ENCODE measurements around the gene LCOR. TPM values are rescaled to one million over a fixed set of nuclear protein-coding genes. Genes with fewer than 3 reads are reported as not detected.
"Not testable (repeated sequence)": the region's sequence is repeated elsewhere in the genome, so short reads cannot be mapped to it uniquely, and the experiment has no call there.

The LCOR gene
- total and polyA plus RNA-seq, 9 donors: 9.0 to 18.0 (median 12.0) TPM

DNA sequence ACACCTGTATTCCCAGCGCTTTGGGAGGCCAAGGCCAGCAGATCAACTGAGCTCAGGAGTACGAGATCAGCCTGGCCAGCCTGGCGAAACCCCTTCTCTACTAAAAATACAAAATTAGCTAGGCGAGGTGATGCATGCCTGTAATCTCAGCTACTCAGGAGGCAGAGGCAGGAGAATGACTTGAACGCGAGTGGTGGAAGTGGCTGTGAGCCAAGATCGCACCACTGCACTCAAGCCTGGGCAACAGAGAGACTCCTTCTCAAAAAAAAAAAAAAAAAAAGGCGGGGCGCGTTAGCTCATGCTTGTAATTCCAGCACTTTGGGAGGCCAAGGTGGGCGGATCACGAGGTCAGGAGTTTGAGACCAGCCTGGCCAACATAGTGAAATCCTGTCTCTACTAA lies 13.1 kb upstream of the LCOR start:
- not testable (repeated sequence) for H3K4me1 ChIP-seq (ENCODE audit: control insufficient read depth, insufficient read depth, low read length); H3K9me3 ChIP-seq (replicated peaks; ENCODE audit: control insufficient read depth, low read depth, low read length); DNase-seq; H3K27ac ChIP-seq (ENCODE audit: low read length); H3K36me3 ChIP-seq (ENCODE audit: control insufficient read depth, insufficient read depth, low read length); H3K4me3 ChIP-seq (ENCODE audit: low read length); H3K27me3 ChIP-seq (ENCODE audit: control insufficient read depth, insufficient read depth, low read length)
- 40% methylated on average over 3 of the region's 12 CpGs for WGBS (ENCODE audit: insufficient coverage)

- DNase-seq: no peak
- no peak overlapping the region for H3K27ac ChIP-seq (ENCODE audit: low read length)
- no peaks in the 10 kb centered on the region for H3K36me3 ChIP-seq (ENCODE audit: control insufficient read depth, insufficient read depth, low read length)
- no peaks in the 10 kb centered on the region for H3K27me3 ChIP-seq (ENCODE audit: control insufficient read depth, insufficient read depth, low read length)
- no peaks in the 10 kb centered on the region for H3K9me3 ChIP-seq (replicated peaks; ENCODE audit: control insufficient read depth, low read depth, low read length)
- H3K4me1 ChIP-seq (ENCODE audit: control insufficient read depth, insufficient read depth, low read length): no peaks in the 10 kb centered on the region
- WGBS (ENCODE audit: insufficient coverage): 40% methylated on average over 4 of the region's 5 CpGs
- H3K4me3 ChIP-seq (ENCODE audit: low read length): no peak overlapping the region
Observed at GRCh38 chr10:96820765-96821164, 11.3 kb upstream of the LCOR start.

DNA sequence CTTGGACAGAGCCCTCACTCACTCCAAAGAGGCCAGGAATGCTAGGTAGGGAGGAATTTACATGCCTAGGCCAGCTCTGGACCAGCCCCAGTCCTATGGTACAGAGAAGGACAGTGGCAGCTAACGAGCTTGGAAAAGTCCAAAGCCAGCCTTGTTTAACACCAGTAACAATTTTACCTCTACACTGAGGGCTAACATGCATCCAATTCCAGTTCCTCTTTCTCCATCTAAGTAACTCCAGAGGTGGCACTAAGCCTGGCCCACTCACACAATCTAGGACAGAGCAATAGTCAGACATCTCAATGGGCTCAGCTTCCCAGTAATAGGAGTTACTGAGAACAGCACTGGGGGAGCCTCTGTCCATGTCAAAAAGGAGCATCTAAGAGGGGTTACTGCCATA lies 5.7 kb upstream of the LCOR start:
- no peak overlapping the region for H3K4me3 ChIP-seq (ENCODE audit: low read length)
- no peaks in the 10 kb centered on the region for H3K4me1 ChIP-seq (ENCODE audit: control insufficient read depth, insufficient read depth, low read length)
- WGBS (ENCODE audit: insufficient coverage): 86% methylated on average over 1 of the region's 1 CpG
- no peak for DNase-seq
- no peak overlapping the region for H3K27ac ChIP-seq (ENCODE audit: low read length)
- H3K27me3 ChIP-seq (ENCODE audit: control insufficient read depth, insufficient read depth, low read length): no peaks in the 10 kb centered on the region
- H3K36me3 ChIP-seq (ENCODE audit: control insufficient read depth, insufficient read depth, low read length): no peaks in the 10 kb centered on the region
- no peaks in the 10 kb centered on the region for H3K9me3 ChIP-seq (replicated peaks; ENCODE audit: control insufficient read depth, low read depth, low read length)

DNA sequence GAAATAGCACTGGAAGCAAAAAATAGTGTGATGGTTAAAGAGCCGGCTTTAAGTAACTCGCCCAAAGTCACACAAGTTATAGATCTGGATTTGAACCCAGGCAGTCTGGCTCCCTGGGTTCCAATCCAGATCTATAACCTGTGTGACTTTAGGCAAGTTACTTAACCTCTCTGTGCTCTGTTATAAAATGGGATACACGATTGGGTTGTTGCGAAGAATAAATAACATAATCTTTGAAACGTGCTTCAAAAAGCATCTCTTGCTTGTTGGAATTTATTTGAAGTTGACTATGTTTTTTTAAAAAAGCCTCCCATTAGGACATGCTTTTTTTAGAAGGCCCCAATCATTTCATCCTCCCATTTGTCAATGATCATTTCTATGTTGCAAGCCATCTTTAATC lies 3.5 kb upstream of the LCOR start:
- no peaks in the 10 kb centered on the region for H3K9me3 ChIP-seq (replicated peaks; ENCODE audit: control insufficient read depth, low read depth, low read length)
- no peaks in the 10 kb centered on the region for H3K27me3 ChIP-seq (ENCODE audit: control insufficient read depth, insufficient read depth, low read length)
- 89% methylated on average over 2 of the region's 5 CpGs for WGBS (ENCODE audit: insufficient coverage)
- no peak overlapping the region for H3K27ac ChIP-seq (ENCODE audit: low read length)
- no peak for DNase-seq
- no peaks in the 10 kb centered on the region for H3K36me3 ChIP-seq (ENCODE audit: control insufficient read depth, insufficient read depth, low read length)
- no peak overlapping the region for H3K4me3 ChIP-seq (ENCODE audit: low read length)
- H3K4me1 ChIP-seq (ENCODE audit: control insufficient read depth, insufficient read depth, low read length): peaks cover 2% of the 10 kb centered on the region

- no CpG with 5 or more reads among the region's 5 CpGs for WGBS (ENCODE audit: insufficient coverage)
- H3K36me3 ChIP-seq (ENCODE audit: control insufficient read depth, insufficient read depth, low read length): no peaks in the 10 kb centered on the region
- no peak overlapping the region for H3K4me3 ChIP-seq (ENCODE audit: low read length)
- H3K27ac ChIP-seq (ENCODE audit: low read length): no peak overlapping the region
- peaks cover 5% of the 10 kb centered on the region for H3K4me1 ChIP-seq (ENCODE audit: control insufficient read depth, insufficient read depth, low read length)
- no peak for DNase-seq
- H3K9me3 ChIP-seq (replicated peaks; ENCODE audit: control insufficient read depth, low read depth, low read length): no peaks in the 10 kb centered on the region
- no peaks in the 10 kb centered on the region for H3K27me3 ChIP-seq (ENCODE audit: control insufficient read depth, insufficient read depth, low read length)
Observed at GRCh38 chr10:96829029-96829773, 2.9 kb upstream of the LCOR start.

DNA sequence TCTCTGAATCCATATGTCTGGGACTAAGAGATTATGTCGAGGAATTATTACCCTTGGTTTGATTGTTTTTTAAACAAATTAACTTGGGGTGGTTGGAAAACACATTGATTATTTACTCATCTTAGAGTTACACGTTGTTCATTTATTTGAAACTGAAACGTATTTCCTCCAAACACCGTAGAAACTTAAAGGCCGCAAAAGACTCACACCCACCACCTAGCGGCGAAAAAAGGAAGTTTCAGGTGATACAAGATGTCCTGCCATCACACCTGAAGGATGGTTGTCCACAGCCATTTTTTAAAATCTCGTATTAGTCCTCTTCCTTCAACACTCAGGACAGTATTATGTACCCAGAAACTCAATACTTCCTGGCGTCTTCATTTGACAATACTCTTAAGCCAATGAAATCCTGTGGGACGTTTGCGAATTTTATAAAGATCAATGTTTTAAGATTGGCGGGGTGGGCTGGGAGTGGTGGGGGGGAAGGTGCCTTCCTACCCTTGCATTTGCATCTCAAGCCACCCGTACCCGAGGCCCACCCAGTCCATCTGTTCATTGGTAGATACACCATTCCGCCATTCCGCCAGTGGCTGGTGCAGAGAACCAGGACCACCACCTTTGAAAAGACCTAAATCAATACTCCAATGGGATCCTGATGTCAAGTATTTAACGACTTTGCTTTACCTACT lies 1.4 kb upstream of the LCOR start:
- no peaks in the 10 kb centered on the region for H3K27me3 ChIP-seq (ENCODE audit: control insufficient read depth, insufficient read depth, low read length)
- no peaks in the 10 kb centered on the region for H3K9me3 ChIP-seq (replicated peaks; ENCODE audit: control insufficient read depth, low read depth, low read length)
- H3K4me1 ChIP-seq (ENCODE audit: control insufficient read depth, insufficient read depth, low read length): peaks cover 6% of the 10 kb centered on the region
- no peak overlapping the region for H3K27ac ChIP-seq (ENCODE audit: low read length)
- DNase-seq: peak; percentile 79
- 37% methylated on average over 6 of the region's 17 CpGs for WGBS (ENCODE audit: insufficient coverage)
- H3K4me3 ChIP-seq (ENCODE audit: low read length): no peak overlapping the region
- H3K36me3 ChIP-seq (ENCODE audit: control insufficient read depth, insufficient read depth, low read length): no peaks in the 10 kb centered on the region

DNA sequence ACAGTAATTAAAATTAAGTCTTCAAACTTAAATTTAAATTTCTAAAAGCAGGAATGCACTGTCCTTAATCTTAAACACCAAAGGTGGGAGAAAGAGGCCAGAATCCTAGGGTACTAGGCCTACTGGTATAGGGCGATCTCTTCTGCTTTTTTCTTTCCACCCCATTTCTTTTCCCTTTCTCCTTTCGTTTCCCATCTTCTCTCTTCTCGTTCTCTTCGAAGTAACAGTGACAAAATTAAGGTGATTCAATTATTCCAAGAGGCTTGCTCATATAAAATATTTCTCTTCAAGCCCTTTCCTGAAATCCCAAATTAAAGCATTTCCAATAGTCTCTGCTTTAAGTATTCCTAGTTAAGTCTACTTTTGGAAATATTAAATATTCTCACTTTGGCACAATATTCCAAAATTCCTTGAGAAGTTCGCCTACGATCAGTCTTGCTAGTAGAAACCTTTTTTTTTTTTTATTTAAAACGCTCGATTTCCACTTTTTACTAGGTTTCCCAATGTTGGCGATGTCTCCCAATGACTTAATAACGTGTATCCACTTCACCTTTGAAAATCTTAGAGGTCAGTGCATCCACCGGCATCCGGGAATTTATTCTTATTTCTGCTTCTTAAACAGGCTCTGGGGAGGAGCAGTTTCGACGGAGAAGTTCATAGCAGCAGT lies 765 bp upstream of the LCOR start:
- DNase-seq: no peak
- 0% methylated on average over 7 of the region's 14 CpGs for WGBS (ENCODE audit: insufficient coverage)

DNA sequence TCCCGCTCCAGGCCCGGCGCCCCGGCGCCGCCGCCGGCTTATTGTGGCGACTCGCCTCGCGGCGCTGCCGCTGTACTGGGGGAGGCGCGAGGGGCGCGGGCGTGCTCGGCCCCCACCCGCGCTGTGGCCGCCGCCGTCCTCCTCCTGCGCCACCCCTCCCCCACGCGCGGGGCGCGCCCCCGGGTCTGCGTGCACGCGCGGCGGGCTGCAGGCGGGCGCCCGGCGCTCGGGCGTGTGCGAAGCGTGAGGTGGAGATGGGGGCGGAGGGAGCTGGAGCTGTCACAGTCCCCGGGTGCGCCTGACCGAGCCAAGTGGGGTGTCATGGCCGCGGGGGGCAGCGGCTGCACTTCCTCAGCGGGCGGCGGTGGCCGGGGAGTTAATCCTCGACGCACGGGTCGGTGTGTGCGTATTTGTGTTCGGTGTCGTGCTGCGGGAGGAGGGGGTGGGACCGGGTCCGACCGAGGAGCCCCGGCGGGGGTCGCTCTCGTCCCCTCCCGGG lies 672 bp downstream of the LCOR start:
- DNase-seq: peak; percentile 92
- Histone ChIP-seq H3K4me3 (ENCODE audit: low read length) (peak overlapping the region; percentile 86), H3K36me3 (ENCODE audit: control insufficient read depth, insufficient read depth, low read length) (no peaks in the 10 kb centered on the region), H3K27me3 (ENCODE audit: control insufficient read depth, insufficient read depth, low read length) (no peaks in the 10 kb centered on the region), H3K4me1 (ENCODE audit: control insufficient read depth, insufficient read depth, low read length) (peaks cover 13% of the 10 kb centered on the region), H3K27ac (ENCODE audit: low read length) (peak overlapping the region; percentile 85), H3K9me3 (replicated peaks; ENCODE audit: control insufficient read depth, low read depth, low read length) (no peaks in the 10 kb centered on the region)
- WGBS (ENCODE audit: insufficient coverage): under 1% methylated on average over 58 of the region's 72 CpGs

More for the DNA sequence above, 765 bp upstream of the LCOR start:
- Histone ChIP-seq H3K9me3 (replicated peaks; ENCODE audit: control insufficient read depth, low read depth, low read length) (no peaks in the 10 kb centered on the region), H3K4me1 (ENCODE audit: control insufficient read depth, insufficient read depth, low read length) (peaks cover 11% of the 10 kb centered on the region), H3K27me3 (ENCODE audit: control insufficient read depth, insufficient read depth, low read length) (no peaks in the 10 kb centered on the region), H3K36me3 (ENCODE audit: control insufficient read depth, insufficient read depth, low read length) (no peaks in the 10 kb centered on the region), H3K4me3 (ENCODE audit: low read length) (peak overlapping the region; percentile 64), H3K27ac (ENCODE audit: low read length) (peak overlapping the region; percentile 95)

- Histone ChIP-seq H3K4me3 (ENCODE audit: low read length) (peak overlapping the region; percentile 86), H3K9me3 (replicated peaks; ENCODE audit: control insufficient read depth, low read depth, low read length) (no peaks in the 10 kb centered on the region), H3K27ac (ENCODE audit: low read length) (peak overlapping the region; percentile 85), H3K4me1 (ENCODE audit: control insufficient read depth, insufficient read depth, low read length) (peaks cover 13% of the 10 kb centered on the region), H3K36me3 (ENCODE audit: control insufficient read depth, insufficient read depth, low read length) (no peaks in the 10 kb centered on the region), H3K27me3 (ENCODE audit: control insufficient read depth, insufficient read depth, low read length) (no peaks in the 10 kb centered on the region)
- peak; percentile 52 for DNase-seq
- WGBS (ENCODE audit: insufficient coverage): 0% methylated on average over 32 of the region's 46 CpGs
Observed at GRCh38 chr10:96833220-96834001, 1.3 kb downstream of the LCOR start.
